Glomerular visceral epithelial cell (primary cell): ENCODE data around the gene HSPB2.
"Not testable (repeated sequence)": the region's sequence is repeated elsewhere in the genome, so short reads cannot be mapped to it uniquely, and the experiment has no call there.

Source experiments
- DNase-seq: peaks from one replicate; pipeline ENCODE4 v3.0.0-alpha.2; 2016; ENCODE audit errors: extremely low spot score

Gene HSPB2, protein sequence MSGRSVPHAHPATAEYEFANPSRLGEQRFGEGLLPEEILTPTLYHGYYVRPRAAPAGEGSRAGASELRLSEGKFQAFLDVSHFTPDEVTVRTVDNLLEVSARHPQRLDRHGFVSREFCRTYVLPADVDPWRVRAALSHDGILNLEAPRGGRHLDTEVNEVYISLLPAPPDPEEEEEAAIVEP

DNA sequence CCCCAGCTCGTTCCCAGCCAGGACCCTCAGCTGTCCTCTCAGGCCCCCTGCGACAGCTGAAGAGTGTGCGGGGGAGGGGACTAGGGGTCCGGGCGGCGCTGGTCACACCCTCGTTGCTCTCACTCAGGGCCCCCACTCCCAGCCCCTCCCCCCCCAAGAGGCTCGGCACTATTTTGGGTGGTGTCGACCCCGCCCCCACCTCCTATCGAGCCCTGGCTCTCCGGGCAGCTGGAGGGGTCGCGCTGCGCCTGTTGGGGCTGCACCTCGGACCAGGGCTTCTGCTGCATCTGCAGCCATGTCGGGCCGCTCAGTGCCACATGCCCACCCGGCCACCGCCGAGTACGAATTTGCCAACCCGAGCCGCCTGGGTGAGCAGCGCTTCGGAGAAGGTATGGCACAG lies at the start of gene HSPB2:
TSS of gene HSPB2 (plus strand) at position 200 of the 400 bp plus-strand sequence. CDS start at position 296, 96 bp downstream.
- no peak for DNase-seq

DNA sequence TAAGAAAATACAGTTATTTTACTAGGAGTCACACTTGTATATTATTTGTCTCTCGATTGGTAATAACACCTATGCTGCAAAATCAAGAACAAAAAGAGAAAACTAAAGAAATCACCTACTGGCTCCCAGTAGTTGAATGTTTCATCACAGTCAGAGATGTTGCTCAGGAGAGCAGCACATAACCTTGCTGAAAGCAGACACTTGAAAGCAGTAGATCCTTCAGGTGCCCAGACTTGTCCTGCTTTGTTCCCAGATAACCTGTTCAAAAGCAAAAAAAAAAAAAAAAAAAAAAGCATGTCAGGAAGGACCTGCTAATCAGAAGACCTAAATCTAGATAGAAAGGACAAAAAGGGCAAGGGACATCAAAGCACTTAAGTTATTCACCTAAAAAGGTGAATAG lies 42.4 kb upstream of the HSPB2 start:
- no peak for DNase-seq

DNA sequence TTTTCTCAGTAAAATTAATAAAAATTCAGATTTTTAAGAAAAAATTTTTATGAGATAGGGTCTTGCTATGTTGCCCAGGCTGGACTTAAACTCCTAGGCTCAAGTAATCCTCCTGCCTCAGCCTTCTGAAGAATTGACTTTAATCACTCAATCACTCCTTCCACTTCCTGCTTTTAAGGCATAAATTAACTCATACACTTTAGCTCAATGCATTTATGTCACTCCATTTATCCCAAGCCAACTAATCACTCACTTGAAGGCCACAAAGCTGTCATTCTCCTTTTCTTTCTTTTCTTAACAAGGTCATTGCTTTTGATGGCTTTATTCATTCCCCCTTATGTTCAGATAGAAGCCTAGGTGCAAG lies 42.0 kb upstream of the HSPB2 start:
- no peak for DNase-seq

DNA sequence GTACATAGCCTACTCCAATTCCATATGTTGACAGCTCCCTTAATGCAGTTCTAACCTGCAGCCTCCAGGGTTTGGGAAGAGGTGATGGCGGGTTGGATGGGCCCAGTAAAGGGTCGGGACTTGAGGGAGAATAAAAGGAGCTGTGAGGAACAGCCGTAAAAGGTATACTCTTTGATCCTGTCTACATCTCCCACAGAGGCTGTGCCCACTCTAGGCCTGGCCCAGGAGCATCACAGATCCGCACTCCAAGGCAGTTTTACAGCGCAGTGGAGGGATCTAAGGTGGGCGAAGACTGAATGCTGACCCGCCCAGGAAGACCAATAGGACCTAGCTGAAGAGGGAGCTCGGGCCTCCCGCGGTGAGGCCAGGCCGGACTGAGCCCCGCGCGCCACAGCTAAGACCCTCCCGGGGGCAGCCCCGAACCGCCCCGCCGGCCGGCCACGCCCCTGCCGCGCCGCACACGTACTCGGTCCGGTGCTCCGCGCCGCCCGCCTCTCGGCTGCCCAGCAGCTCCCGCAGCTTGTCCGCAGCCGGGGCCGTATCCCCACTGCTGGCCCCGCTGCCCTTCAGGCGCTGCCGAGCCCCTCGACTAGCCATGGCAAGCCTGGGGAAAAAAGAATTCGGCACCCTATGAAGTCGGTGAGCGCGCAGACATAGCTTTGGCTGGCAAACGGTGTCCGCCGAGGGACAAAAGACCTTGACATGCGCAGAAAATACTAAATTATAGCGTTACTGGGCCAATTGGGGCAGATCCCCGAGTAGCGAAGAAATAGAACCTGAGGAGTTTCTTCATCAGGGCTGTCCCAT lies 41.4 kb upstream of the HSPB2 start, which contains the start of gene ALG9:
TSS of gene ALG9 (minus strand) at position 696 of the 807 bp plus-strand sequence. CDS start at position 597, 99 bp downstream.
- peak; percentile 75 for DNase-seq

DNA sequence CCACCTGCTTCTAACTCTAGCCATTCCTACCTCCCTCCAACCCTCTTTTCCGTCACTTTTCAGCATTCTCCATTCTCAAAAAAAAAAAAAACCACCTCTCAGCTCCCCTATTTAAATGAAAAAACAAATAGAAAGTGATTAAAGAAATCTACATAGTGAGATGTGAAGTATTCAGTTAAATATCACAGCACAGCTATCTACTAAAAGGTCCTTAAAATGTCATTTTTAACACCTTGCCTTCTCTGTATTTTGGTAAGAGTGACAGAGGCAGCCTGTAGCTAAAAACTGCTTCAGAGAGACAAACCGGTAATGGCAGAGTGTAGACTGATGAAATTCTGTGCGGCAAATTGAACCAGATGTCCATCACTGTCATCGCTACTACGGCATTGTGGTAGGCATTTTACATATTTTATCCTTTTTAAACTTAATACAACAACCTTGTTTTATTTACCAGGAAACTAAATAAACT lies 40.8 kb upstream of the HSPB2 start:
- DNase-seq, result no peak

DNA sequence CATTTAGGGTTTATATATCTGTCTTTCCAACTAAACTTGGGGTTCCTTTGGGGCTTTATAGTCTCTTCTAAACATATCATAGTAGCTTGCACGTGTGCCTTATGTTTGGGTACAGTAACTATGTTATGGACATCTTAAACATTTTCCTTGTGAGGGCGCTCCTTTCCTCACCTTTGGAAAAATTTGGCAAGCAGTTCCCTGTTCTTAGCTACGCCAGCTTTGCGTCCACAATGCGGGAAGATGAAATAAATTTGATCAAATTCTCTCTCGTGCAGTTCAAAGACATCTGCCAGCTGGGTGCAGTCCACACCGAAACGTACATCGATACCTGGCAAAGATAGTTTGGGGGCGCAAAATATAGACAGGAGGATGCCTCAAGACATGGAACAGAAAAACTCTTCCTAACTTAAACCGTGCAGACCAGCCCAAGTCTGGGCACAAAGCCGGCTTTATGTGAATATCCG lies 34.1 kb upstream of the HSPB2 start:
- peak; percentile 29 for DNase-seq

DNA sequence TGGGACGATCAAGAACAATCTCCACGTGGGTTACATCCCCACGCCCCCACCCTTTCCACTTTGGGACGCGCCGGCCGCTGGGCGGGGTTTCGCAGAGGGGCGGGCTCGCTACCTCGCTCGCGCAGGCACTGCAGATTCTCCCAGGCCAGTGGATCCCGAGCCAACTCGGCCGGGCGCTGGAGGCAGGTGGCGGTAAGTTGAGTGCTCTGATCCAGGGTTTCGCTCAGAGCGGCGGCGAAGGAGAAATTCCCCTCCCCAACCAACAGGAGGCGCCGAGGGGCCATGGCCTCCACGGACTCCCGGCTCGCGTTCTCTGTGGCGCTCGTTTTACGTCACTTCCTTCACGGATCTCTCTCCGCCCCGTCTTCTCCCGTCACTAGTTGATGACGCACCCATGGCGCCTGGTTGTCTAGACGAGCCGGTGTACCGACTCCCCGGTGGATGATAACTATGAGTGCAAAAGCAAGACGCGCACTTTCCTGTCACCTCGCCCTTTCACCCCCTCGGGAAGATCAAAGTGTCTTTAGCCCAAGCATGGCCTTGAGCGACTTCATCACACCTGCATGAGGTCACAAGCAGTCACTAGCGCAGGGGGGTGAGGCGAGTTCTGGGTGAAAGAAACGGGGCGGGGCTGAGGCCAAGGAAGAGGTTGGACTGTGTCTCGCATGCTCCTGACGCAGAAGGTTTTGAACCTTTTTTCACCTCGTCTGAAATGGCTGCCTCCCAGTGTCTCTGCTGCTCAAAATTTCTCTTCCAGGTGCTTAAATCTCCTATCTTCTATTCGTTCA lies 33.5 kb upstream of the HSPB2 start, which contains the start of the genes CFAP68 and FDXACB1:
TSS of gene CFAP68 (plus strand) at position 693 of the 788 bp plus-strand sequence. CDS start at position 713, 20 bp downstream.
TSS of gene FDXACB1 (minus strand) at position 317 of the 788 bp plus-strand sequence. CDS start at position 284, 33 bp downstream.
- peak; percentile 95 for DNase-seq

DNA sequence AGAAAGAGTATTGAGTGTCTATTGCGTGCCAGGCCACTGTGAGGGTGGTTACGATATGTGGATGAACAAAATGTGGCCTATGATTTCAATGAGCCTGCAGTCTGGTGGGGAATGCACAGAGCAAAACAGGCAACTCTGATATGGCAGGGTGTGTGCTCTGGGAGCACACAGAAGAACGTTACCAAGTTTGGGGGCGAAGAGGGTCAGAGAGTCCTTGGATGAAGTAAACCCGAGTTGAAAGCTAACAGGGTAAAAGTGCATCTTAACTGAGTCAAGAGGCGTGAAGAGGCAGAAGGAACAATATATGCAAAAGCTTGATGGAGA lies 32.9 kb upstream of the HSPB2 start:
- no peak for DNase-seq

DNA sequence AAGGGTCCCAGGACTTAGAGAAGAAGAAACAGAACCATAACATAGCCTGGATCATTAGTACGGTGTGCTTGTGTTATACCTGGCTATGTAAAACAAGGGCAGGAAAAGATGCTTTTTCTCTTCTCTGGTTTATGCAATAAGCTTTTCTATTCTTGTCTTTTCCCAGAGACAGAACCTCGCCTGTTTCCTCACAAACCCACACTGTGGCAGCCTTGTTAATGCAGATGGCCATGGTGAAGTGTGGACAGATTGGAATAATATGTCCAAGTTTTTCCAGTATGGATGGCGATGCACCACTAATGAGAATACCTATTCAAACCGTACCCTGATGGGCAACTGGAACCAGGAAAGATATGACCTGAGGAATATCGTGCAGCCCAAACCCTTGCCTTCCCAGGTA lies 30.3 kb upstream of the HSPB2 start:
- DNase-seq, result no peak

DNA sequence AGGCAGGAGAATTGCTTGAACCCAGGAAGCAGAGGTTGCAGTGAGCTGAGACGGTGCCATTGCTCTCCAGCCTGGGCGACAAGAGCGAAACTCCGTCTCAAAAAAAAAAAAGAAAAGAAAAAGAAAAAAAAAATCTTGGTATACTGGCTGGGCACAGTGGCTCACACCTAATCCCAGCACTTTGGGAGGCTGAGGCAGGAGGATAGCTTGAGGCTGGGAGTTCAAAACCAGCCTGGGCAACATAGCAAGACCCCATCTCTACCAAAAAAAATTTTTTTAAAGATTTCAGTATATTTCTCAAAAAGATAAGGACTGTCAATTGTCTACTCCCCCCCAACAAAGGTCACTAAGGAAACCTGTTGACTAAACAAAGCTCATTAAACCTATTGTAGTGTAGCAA lies 27.5 kb upstream of the HSPB2 start:
- DNase-seq, result not testable (repeated sequence)

DNA sequence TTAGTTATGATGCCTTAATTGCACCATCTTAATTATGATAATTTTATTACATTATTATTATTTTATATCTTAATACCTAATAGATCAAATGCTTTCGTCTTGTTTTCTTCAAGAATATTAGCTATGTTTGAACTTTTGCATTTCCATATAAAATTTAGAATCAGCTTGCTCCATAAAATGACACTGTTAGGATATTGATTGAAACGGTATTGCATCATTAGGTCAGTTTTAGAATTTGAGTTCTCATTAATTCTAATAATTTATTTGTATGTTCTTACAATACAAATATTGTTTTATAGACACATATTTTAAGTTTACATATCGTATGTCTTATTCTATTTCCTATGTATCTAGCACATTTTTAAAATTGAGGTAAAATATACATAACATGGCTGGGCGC lies 26.5 kb upstream of the HSPB2 start:
- DNase-seq, result no peak

DNA sequence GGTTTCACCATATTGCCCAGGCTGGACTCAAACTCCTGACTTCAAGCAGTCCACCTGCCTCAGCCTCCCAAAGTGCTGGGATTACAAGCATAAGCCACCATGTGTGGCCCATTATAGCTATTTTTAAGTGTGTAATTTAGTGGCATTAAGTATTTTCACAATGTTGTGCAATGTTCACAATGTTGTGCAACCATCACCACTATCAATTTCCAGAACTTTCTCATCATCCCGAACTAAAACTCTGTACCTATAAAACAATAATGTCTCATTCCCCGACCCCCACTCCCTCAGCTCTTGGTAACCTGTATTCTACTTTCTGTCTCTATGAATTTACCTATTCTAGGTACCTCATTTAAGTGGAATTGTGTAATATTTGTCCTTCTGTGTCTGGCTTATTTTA lies 25.7 kb upstream of the HSPB2 start:
- DNase-seq, result no peak

DNA sequence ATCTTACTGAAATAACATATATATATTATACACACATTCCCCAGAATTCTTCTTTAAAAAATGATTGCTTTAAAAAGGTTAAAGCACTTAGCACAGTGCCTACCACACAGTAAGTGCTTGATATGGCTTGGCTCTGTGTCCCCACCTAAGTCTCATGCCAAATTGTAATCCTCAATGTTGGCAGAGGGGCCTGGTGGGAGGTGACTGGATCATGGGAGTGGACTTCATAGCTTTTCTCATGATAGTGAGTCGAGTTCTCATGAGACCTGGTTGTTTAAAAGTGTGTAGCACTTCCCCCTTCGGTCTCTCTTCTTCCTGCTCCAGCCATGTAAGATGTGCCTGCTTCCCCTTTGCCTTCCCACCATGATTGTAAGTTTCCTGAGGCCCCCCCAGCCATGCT lies 7.1 kb upstream of the HSPB2 start:
- no peak for DNase-seq

DNA sequence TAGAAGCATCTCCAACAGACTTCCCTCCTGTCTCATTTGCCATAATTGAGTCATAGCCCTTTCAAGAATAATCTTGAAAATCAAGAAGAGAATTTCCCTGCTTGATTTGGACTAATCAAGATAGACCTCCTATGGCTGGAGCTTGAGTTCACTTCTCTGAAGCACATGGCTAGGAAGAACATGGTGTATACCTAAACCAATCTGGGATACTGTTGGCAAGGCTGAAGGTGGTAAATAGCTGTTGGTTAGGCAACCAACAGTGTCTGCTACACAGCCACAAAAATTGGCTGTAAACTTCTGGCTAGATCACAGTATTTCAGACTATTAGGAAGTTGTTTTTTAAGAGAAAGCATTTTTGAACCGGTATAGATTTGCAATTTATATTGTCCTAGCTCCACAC lies 5.9 kb upstream of the HSPB2 start:
- no peak for DNase-seq

DNA sequence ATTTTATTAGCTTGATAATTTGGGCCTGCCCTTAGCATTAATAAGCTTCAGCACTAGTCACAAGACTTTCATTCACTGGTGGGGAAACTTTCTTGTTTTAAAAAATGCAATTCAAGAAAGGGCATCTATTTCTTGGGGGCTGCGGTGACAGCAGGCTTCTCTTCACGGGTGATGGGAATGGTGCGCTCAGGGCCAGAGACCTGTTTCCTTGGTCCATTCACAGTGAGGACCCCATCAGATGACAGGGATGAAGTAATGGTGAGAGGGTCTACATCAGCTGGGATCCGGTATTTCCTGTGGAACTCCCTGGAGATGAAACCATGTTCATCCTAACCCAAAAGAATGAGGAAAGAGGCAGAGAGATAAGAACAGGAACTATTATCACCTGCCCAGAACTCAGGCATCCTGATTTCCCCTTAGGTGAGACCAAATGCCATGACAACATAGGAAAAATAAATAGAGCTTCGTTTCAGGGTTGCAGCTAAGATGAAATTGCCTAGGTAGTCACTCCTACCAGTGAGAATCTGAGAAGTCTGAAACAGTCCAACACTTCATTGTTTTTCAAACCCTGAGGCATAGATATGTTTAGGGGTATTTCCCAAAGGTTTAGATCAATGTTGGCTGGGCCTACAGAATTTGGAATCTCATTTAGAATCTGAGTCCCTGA lies 3.8 kb upstream of the HSPB2 start:
- no peak for DNase-seq

DNA sequence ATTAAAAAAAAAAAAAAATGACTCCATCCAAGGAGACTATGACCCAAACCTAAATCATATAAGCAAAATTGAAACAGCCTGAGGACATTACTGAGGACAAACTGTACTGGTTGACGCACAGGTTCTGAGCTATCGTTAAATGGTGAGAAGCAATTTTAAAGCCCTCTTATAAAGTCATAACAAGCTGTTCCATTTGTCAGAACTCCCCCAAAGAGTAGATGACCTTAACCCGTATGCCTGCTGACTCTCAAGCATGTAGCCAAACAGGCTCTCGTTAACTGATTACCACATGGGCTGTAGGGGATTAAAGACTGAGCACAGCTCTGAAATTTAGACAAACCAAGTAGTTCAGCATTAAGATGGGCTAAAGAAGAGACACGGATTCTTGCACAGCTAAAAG lies 3.2 kb upstream of the HSPB2 start:
- DNase-seq, result no peak

DNA sequence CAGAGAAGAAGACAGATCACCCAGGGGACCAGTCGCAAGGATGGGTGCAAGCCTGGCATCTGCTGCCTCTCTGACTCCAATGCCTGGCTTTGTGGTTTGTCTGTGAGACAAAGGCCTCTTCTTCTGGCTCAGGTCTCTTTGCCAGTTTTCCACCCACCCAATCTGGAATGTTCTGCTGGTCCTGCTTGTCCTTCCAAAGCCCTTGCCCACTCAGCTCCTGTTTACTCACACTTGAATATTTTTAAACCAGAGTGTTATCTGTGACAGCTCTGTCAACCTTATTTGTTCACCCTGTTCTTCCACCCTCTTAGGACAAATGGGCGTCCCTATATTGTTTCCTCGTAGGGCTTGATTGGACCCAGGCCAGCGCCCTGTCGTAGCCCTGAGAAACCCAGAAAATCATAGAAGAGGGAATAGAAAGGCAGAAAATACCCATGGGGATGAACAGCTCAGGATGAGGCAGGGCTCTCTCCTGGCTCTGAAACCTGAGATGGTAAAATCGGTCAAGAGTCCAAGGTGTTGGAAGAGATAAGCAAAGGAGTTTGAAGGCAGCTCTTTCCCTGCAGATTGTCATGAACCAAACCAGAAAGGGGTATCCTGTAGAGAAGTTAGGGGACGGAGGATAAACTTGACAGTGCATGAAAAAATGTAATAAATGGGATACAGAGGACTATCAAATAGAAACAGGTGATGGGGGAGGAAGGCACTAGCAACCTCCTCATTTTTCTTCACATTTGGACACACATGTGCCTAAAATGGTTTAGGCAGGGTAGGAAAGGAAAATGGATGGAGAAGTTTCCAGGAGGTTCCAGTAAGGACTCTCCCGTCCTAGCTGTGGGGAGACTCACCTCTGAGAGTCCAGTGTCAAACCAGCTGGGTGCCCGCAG lies 1.6 kb upstream of the HSPB2 start:
- DNase-seq, result no peak

DNA sequence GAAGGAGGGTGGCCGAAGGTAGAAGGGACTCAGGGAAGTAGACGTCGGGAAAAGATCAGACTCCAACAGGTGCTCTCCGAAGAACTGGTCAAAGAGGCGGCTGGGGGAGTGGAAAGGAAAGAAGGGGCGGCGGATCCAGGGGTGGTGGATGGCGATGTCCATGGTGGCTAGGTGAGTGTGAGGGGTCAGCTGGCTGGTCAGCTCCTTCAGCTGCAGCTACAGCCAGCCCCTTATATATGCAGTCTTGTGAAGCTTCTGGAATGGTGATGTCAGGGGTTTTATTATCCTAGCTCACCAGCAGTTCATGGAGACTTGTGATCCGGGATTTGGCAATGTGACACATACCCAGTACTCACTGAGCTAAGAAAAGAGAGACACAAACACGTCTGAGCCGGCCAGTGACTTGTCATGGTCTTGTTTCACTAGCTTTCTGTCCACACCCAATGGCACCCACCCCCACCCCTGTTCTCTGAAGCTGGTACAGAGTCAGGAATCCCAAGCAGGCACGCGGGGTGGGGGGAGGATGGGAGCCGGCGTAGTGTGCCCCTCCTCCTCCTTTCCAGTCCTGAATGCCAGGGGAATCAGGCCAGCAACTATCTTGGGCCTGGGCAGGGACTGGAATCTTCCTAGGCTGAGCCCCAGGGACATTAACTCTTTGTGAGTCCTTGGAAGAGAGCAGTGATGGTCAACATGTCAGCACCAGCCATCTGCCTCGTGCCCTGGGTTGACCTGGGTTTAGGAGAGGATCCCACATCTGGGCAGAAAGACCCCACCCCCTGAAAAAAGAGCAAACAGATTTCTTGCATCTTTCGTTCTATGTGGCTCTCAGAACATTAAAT lies 752 bp upstream of the HSPB2 start, which contains the start of gene CRYAB:
TSS of gene CRYAB (minus strand) at position 208 of the 839 bp plus-strand sequence. CDS start at position 162, 46 bp downstream.
- DNase-seq, result peak; percentile 90

DNA sequence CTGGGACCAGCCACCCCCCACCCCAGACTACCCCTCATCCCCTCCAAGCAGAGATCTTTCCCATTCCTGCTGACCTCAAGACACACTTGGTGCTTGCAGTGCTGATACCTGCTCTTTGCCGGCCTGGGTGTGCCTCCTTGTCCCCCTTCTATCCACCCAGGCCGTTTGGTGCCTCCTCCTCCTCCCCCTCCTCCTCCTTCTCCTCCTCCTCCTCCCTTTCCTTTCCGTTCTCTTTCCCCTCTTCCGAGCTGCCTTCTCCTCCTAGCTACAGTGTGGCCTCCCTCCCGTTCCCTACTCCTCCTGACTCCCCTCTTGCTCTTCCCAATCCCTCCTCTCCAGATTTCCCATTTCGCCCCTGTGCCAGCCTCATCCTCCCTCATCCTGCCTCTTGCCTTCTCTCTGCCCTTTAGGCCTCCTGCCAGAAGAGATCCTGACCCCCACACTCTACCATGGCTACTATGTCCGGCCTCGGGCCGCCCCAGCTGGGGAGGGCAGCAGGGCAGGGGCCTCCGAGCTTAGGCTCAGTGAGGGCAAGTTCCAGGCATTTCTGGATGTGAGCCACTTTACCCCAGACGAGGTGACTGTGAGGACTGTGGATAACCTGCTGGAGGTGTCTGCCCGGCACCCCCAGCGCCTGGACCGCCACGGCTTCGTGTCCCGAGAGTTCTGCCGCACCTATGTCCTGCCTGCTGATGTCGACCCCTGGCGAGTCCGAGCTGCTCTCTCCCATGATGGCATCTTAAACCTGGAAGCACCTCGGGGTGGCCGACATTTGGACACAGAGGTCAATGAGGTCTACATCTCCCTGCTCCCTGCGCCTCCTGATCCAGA lies 712 bp downstream of the HSPB2 start:
- DNase-seq, result no peak
